Astrocyte (in vitro differentiated cells and primary cell): Measurements from ENCODE around the gene AVEN. TPM values are rescaled to one million over a fixed set of nuclear protein-coding genes. Genes with fewer than 3 reads are reported as not detected.

Experiments used
- DNase-seq: peaks from one replicate; pipeline ENCODE4 v3.0.0-alpha.2; 2010; ENCODE audit warnings: low read depth
- FAIRE-seq: peaks from 2 replicates; lab custom pipeline; 2011; peaks lifted over from hg19 to GRCh38; lab: Jason Lieb, UNC
- H2AFZ ChIP-seq: 2 replicates; pipeline ENCODE4 v1.6.0; 2012; ENCODE audit warnings: low read depth, low read length, inconsistent platforms
- H3K27ac ChIP-seq: 2 replicates; pipeline ENCODE4 v1.5.1; 2011; ENCODE audit warnings: low read depth, low read length, inconsistent platforms
- H3K27me3 ChIP-seq: 2 replicates; pipeline ENCODE4 v1.6.0; 2011; ENCODE audit warnings: low read length, inconsistent platforms; ENCODE audit not compliant: insufficient read depth
- H3K36me3 ChIP-seq: 2 replicates; pipeline ENCODE4 v1.5.1; 2011; ENCODE audit warnings: low read length, inconsistent platforms; ENCODE audit not compliant: insufficient read depth
- H3K4me1 ChIP-seq: 2 replicates; pipeline ENCODE4 v1.5.1; 2011; ENCODE audit warnings: low read length, inconsistent platforms; ENCODE audit not compliant: insufficient read depth
- H3K4me2 ChIP-seq: 2 replicates; pipeline ENCODE4 v1.6.0; 2012; ENCODE audit warnings: low read length, inconsistent platforms
- H3K4me3 ChIP-seq: 2 replicates; pipeline ENCODE4 v1.5.1; 2011; ENCODE audit warnings: low read depth, mild to moderate bottlenecking, low read length, inconsistent platforms; ENCODE audit not compliant: insufficient read depth
- H3K79me2 ChIP-seq: 2 replicates; pipeline ENCODE4 v1.6.0; 2012; ENCODE audit warnings: mild to moderate bottlenecking, low read length, inconsistent platforms; ENCODE audit not compliant: insufficient read depth
- H3K9ac ChIP-seq: 2 replicates; pipeline ENCODE4 v1.6.0; 2012; ENCODE audit warnings: mild to moderate bottlenecking, low read length, inconsistent platforms
- H3K9me3 ChIP-seq: 2 replicates; pipeline ENCODE4 v1.5.1; 2012; ENCODE audit warnings: low read depth, mild to moderate bottlenecking, low read length, inconsistent platforms; ENCODE audit not compliant: insufficient read depth
- H4K20me1 ChIP-seq: 2 replicates; pipeline ENCODE4 v1.6.0; 2012; ENCODE audit warnings: low read length, inconsistent platforms; ENCODE audit not compliant: insufficient read depth
- H3K27ac Mint-ChIP-seq: one replicate; pipeline ENCODE4 v1.8.0; 2021; ENCODE audit warnings: mild to moderate bottlenecking, mixed read lengths; ENCODE audit not compliant: unreplicated experiment
- H3K27me3 Mint-ChIP-seq: one replicate; pipeline ENCODE4 v1.8.0; 2021; ENCODE audit warnings: low read depth, mixed read lengths; ENCODE audit not compliant: unreplicated experiment
- H3K36me3 Mint-ChIP-seq: one replicate; pipeline ENCODE4 v1.8.0; 2021; ENCODE audit warnings: low read depth, mixed read lengths; ENCODE audit not compliant: unreplicated experiment
- H3K4me1 Mint-ChIP-seq: one replicate; pipeline ENCODE4 v1.8.0; 2021; ENCODE audit warnings: low read depth, mixed read lengths; ENCODE audit not compliant: unreplicated experiment
- H3K4me3 Mint-ChIP-seq: one replicate; pipeline ENCODE4 v1.8.0; 2021; ENCODE audit warnings: mild to moderate bottlenecking, moderate library complexity, mixed read lengths; ENCODE audit not compliant: unreplicated experiment
- H3K9me3 Mint-ChIP-seq: one replicate; pipeline ENCODE4 v1.8.0; 2021; ENCODE audit warnings: mild to moderate bottlenecking, mixed read lengths; ENCODE audit not compliant: unreplicated experiment
- CTCF ChIP-seq: IDR thresholded peaks from 2 replicates; pipeline ENCODE4 v1.5.1; 2011; ENCODE audit warnings: low read depth, mild to moderate bottlenecking, inconsistent platforms, low read length, moderate library complexity; ENCODE audit not compliant: insufficient read depth
- EZH2 ChIP-seq: IDR thresholded peaks from 2 replicates; pipeline ENCODE4 v1.6.1; 2012; ENCODE audit warnings: mild to moderate bottlenecking, low read length, inconsistent platforms; ENCODE audit not compliant: insufficient read depth
- total RNA-seq: library from RNA; stranded (reverse); gene quantifications from 2 replicates; pipeline ENCODE4 v1.2.1, GENCODE V29; 2021

The AVEN gene
- total RNA-seq, 1 donor from 2014 or later = 34.1 TPM

DNA sequence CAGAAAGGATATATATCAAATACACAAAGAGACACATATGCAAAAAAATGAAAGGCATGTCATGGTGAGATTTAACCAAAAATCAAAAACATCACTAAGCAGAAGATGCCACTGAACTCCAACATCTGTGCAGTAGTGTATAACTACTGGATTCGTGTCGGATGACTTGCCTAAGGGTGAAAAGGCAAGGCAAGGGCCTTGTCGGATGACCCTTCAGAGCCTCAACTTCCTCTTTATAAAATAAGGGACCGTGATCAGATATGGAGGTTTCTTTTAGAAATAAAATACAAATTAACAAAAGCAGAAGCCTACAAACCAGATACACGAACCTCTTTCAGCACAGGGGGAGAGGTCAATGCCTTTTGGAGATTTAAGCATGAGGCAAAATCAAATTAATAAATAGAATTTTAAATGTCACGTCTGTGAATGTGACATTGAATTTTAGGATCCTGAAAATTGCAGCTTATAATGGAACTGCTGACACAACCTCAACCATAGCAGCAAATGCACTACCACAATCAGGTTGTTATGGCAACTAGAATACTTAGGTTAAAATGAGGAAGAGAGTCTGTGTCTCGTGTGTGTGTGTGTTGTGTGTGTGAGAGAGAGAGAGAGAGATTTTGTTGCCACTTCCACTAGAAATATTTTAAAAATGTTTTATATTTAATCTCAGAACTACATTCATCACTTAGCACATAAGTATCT is 79.0 kb downstream of the AVEN start:
- H3K9me3 Mint-ChIP-seq = no peaks in the 10 kb centered on the region
- Histone ChIP-seq H3K36me3 (no peaks in the 10 kb centered on the region), H3K4me3 (no peak overlapping the region), H3K79me2 (peaks cover 8% of the 10 kb centered on the region), H3K9ac (no peak overlapping the region), H3K4me1 (no peaks in the 10 kb centered on the region), H3K4me2 (no peak overlapping the region), H2AFZ (no peak overlapping the region), H3K9me3 (no peaks in the 10 kb centered on the region), H4K20me1 (peaks cover 16% of the 10 kb centered on the region), H3K27me3 (no peaks in the 10 kb centered on the region), H3K27ac (no peak overlapping the region)
- H3K36me3 Mint-ChIP-seq = no peaks in the 10 kb centered on the region
- FAIRE-seq = no peak
- peaks cover 3% of the 10 kb centered on the region for H3K4me1 Mint-ChIP-seq
- H3K27me3 Mint-ChIP-seq = no peaks in the 10 kb centered on the region
- TF ChIP-seq EZH2 (no peak), CTCF (no peak)
- DNase-seq = no peak
- no peak overlapping the region for H3K27ac Mint-ChIP-seq
- no peak overlapping the region for H3K4me3 Mint-ChIP-seq

DNA sequence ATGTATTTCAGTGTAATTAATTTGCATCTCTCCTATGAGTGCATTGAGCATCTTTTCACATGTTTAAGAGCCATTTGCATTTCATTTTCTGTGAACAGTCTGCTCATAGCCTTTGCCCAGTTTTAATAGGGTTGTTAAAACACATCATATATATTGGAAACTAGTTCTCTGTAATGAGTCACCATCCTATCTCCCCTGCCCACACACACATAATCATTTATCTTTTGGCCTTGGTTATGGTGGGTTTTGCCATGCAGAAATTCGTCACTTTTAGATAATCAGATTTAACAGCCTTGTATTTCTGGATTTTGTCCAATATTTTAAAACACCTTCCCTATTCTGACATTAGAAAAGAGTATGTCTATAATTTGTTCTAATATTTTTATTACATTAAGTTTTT is 82.6 kb downstream of the AVEN start:
- H3K9me3 Mint-ChIP-seq = peaks cover 2% of the 10 kb centered on the region
- peak; percentile 66 for DNase-seq

More for the DNA sequence above, 82.6 kb downstream of the AVEN start:
- no peaks in the 10 kb centered on the region for H3K36me3 Mint-ChIP-seq
- no peak overlapping the region for H3K27ac Mint-ChIP-seq
- peaks cover 3% of the 10 kb centered on the region for H3K4me1 Mint-ChIP-seq
- no peaks in the 10 kb centered on the region for H3K27me3 Mint-ChIP-seq
- no peaks in the 10 kb centered on the region for H3K27me3 ChIP-seq
- no peak overlapping the region for H3K9ac ChIP-seq
- no peak overlapping the region for H3K27ac ChIP-seq
- H3K4me1 ChIP-seq = no peaks in the 10 kb centered on the region
- no peak overlapping the region for H3K4me2 ChIP-seq
- no peak for TF ChIP-seq CTCF
- no peak for TF ChIP-seq EZH2
- no peaks in the 10 kb centered on the region for H3K9me3 ChIP-seq
- H3K36me3 ChIP-seq = no peaks in the 10 kb centered on the region
- peaks cover 13% of the 10 kb centered on the region for H3K79me2 ChIP-seq
- no peak overlapping the region for H3K4me3 Mint-ChIP-seq
- H2AFZ ChIP-seq = no peak overlapping the region
- H4K20me1 ChIP-seq = peaks cover 27% of the 10 kb centered on the region
- H3K4me3 ChIP-seq = no peak overlapping the region
- no peak for FAIRE-seq
